SK-N-DZ (cell line): ENCODE results near the gene PARD3.

Source experiments
- DNase-seq: peaks from one replicate; pipeline ENCODE4 v3.0.0-alpha.2; 2015; ENCODE audit warnings: low spot score

Gene PARD3

DNA sequence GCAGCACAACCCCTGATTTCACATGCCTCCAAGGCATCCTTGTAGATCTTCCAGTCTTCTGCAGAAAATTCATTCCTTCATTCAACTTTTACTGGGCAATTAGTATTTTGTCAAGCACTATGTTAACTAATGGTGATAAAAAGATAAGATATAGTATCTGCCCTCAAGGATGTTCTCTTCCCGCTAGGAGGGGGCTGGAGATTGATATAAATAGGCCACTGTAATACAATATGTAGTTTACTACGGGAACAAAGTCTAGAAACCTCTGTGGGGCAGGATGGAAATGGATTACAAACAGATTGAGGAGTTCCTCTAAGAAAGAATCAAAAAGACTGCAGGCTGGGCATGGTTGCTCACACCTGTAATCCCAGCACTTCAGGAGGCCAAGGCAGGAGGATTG, 10.3 kb upstream of the PARD3 start:
- no peak for DNase-seq

GRCh38 chr10:34824870-34825269, 9.8 kb upstream of the PARD3 start:
- DNase-seq = no peak

- DNase-seq = no peak
Observed at GRCh38 chr10:34821587-34822585, 6.8 kb upstream of the PARD3 start.

DNA sequence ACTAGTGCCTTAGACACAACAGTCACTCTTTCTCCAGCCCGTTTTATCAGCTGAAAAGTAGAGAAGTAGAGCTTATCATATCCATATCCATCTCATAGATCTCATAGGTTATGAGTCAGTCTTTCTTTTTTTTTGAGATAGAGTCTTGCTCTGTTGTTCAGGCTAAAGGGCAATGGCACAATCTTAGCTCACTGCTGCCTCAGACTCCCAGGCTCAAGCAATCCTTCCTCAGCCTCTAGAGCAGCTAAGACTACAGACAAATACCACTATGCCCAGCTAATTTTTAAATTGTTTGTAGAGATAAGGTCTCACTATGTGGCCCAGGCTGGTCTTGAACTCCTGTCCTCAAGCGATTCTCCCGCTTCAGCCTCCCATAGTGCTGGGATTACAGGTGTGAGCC, 2.5 kb upstream of the PARD3 start:
- DNase-seq = no peak

DNA sequence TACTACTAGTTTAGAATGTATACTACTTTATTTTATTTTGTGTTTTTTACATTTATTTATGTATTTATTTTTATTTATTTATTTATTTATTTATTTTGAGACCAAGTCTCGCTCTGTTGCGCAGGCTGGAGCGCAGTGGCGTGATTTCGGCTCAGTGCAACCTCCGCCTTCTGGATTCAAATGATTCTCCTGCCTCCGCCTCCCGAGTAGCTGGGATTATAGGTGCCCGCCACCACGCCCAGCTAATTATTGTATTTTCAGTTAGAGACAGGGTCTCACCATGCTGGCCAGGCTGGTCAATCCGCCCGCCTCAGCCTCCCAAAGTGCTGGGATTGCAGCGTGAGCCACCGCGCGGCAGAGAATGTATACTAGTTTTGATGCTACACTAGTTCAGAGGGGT, 2.0 kb upstream of the PARD3 start:
- no peak for DNase-seq

GRCh38 chr10:34816501-34817002, 1.5 kb upstream of the PARD3 start:
- DNase-seq = peak; percentile 46

DNA sequence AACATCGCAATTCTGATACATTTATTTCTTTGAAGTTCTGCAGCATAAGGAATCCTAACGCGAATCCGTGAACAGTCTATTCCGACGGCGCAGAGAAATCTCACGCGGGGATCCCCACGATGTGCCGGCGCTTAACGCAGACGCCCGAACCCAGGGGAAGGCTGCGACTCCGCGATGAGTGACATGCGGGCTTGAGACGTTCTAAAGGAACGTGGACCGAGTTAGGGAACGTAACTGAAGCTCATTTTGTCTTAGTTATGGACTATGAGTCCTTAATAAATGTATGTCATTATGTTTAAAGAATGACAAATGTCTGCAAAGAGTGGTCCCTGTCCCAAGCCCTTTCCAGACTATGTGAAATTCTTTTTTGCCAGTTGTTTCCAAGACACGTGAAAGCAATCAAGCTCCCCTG, 995 bp upstream of the PARD3 start:
- no peak for DNase-seq

DNA sequence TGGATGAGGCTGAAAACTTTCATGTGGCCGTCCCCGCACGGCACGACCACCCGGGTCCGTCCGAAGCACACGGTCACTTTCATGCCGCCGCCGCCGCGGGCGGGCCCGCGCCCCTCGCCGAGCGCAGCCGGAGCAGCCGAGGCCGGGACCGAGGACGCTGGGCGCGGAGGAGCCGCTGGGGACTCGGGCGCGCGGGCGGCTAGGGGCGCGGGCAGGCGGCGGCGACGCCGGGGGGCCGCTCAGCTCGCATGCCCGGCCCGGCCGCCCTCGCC, 247 bp downstream of the PARD3 start:
- no peak for DNase-seq

- peak; percentile 42 for DNase-seq
Observed at GRCh38 chr10:34814223-34814912, 728 bp downstream of the PARD3 start.

DNA sequence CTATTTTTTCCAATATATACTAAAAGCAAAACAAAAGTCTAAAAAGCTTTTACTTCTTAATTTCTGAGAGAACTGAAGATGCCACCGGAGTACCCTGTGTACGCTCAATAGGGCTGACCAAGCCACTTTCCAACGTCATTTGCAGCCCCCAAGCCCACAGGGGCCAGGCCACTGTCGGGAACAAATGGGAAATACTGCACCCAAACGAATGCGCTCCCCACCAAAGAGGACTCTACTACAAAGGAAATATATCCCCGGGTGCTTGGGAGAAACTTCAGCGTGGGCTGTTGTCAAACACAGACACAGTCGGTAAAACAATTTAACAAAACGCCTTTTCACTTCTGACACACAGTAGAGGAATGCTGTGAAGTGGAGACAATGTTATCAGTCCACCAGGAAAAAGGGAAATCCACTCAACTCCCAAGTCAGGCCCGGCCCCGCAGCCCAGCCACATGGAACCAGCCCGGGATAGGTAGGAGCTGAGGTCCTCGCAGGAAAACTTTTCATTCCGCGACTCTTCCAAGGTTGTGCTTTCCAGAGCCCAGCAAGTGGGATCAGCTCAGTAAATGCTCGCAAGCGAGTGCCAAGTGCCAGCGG, 1.4 kb downstream of the PARD3 start:
- DNase-seq = no peak

GRCh38 chr10:34812771-34813170, 2.3 kb downstream of the PARD3 start:
- DNase-seq = no peak

DNA sequence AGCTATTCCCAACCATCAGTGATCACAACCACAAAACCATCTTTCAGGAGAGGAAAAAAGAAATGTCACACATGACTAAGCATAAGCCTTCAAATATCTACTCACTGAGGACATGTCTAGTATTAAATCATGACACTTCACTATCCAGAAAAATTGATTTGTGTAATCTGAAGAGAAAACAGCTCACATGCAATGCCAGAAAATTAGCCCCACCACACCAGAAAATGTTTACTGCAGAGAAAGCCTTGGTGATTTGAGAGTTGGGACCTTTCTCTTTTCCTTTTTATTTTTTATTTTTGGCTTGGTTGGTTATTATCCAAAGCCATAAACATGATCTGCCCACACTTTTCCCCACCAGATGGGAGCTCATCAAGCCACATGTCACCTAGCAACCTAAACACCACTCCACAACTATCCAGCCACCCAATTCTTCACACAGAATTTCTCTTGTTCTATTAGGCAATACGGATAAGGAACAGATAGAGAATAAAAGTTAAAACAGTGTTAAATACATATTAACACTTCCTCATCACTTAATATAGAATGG, 3.1 kb downstream of the PARD3 start:
- no peak for DNase-seq

DNA sequence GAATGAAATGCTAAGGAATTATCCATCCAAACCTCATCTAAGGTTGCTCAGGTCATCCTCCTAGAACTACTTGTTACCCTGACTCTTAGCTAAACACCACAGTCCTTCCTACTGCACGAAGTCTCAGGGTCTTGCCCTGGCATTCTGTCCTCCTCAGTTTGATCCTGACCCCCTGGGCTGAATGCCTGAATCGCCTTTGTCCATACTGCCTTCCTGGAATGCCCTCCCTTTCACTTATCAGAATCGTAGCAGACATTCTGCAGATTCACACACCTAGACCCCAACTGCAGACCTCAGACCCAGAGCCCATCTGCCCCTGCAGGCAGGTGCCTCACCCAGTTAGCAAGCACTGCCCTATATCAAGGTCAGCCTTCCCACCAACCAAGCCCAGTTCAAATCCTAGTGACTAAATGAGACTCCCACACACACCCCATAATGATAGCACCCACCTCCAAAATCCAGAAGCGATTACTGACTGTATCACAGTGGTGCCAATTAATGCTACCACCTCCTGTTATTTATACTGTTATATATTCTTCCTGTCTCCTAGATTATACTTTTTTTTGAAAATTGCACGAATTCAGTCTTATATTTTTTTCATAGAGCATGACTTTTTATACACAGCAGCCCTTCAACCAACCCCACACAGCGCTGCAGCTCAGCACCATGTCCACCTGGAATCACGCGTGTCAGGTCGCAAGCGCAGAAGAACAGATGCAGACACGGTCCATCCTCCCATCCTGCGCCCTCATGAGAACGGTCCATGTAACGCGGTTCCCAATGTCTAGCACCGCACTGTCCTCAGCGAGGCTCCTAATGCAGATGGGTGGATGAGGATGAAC, 3.7 kb downstream of the PARD3 start:
- DNase-seq = no peak

GRCh38 chr10:34809796-34810195, 5.3 kb downstream of the PARD3 start:
- no peak for DNase-seq

DNA sequence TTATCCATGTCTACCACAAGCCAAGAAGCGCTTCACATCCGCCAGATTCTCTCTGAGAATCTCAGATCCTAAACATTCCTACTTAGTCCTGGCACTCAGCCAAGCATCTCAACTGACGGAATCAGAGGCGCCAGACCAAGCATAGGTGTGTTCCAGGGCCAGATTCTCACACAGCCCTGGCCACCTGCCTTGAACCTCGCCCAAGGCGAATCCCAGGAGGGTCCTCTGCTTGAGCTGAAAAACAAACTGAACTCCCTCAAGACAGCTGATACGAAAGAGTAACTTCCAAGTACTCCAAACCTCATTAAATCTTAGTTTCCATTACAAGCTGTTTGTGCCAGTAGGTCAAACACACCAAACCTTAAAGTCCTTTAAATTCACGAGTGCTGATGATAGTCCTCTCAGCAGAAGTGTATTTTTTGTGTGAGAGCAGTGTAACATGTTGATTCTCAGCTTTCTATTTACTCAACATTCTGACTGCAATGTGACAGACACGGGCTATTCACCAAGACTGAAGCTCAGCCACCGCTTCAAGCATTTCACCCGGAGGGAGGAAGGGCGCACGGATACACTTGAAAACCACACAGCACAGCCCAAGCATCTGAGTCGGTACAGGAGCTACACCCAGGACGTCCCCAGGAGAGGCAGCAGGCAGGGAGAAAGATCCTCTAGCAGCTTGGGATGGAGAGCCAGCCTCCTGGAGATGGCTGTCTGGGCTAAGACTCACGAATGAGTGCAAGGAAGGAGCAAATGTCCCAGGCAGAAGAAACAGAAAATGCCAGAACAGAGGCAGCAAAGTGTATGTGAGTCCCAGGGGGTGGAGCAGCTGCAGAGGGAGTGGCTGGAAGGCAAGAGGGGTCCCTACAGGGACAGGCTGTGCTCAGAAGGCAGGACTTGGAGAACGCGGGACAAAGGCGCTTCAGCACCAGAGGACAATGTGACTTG, 6.0 kb downstream of the PARD3 start:
- DNase-seq = no peak

- DNase-seq = no peak
Observed at GRCh38 chr10:34808336-34808735, 6.8 kb downstream of the PARD3 start.

DNA sequence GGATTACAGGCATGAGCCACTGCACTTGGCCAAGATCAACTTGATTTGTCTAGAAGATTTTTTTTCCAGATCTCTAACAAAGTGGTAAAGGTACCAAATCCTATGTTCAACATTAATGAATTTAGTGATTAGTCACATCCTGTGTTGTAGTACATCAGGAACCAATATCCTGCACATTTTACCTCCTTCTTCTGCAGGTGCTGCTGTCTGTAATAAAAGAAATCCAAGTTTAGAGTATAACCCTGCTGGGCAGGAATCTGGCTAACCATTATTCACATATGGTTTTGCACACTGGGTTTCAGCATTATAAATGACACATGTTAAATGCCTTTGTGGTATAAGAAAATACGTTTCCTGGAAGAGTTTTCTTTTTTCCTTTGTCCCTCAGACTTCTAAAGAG, 10.8 kb downstream of the PARD3 start:
- no peak for DNase-seq

DNA sequence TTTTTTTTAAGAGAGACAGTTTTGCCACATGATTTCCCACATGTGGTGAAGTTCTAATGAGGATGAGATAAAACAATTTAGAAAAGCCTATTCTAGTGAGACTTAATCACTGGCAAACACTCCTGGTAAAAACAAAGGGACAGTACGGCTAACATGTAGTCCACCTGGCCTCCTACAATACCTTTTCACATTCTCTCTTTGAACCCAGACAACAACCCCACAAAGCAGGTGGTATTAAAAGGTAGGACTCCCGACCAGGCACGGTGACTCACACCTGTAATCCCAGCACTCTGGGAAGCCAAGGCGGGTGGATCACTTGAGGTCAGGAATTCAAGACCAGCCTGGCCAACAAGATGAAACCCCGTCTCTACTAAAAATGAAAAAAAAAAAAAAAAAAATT, 12.4 kb downstream of the PARD3 start:
- DNase-seq = no peak

DNA sequence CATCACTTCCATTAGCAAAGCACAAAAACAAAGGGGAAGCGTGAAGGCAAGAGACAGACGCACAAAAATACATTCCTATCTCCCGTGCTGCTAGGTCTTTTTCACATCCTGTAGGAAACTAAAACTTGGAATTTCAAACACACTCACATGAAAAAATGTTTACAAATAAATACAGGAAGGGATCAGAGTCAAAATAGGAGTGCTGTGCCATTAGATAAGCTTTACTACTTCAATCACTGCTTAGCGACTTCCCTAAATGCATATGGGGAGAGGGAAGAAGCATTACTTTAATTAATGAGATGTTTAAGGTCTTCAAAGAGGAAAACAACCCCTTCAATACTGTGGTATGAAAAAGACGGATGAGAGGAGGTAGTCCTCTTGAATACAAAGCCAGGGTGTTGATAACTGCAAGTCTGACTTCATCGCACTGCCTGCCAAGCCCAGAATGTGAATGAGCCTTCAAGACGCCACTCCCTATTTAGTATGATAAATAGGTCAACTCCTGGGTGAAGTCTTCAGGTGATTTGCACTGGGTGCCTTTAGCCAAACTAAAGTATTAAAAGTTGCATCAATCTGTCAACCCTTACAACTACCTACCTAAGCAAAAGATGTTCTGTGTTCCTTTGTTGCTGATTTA, 13.9 kb downstream of the PARD3 start:
- DNase-seq = no peak

DNA sequence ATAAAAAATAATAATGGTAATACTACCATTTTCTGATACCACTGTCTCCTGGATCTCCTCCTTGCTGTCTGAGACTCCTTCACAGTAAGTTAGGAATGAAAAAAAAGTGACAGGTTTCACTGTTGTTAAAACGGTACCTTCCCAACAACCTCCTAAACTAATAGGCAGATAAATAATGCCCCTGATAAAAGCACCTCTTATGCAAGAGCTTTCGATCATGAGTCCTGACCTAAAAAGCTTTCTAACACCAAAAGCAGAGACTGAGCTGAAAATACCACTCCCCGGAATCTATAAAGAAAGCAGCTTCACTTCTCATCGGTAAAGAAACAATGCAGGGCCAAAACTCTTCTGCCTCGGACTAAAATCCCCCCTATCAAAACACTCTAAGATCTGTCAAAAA, 14.5 kb downstream of the PARD3 start:
- DNase-seq = no peak
